ENCODE data around the gene THRSP.

GRCh38 chr11:78112582-78113275 lies 49.1 kb downstream of the THRSP start:
- no peak for TF ChIP-seq SUZ12 (IDR thresholded peaks at IDR 0.05; ENCODE audit: extremely low read depth, insufficient read depth, insufficient read length)
- TF ChIP-seq ZNF274 (IDR thresholded peaks at IDR 0.05; ENCODE audit: low read depth, low read length): no peak
- no peak for TF ChIP-seq YY1 (IDR thresholded peaks at IDR 0.05; ENCODE audit: insufficient read depth, insufficient read length)
